Adipose tissue (tissue), 3 donors: ENCODE data around the gene FZD1. TPM values are rescaled to one million over a fixed set of nuclear protein-coding genes. Genes with fewer than 3 reads are reported as not detected.

Source experiments
- H3K27ac ChIP-seq: one replicate; pipeline ENCODE4 v1.5.1; 2013; ENCODE audit warnings: low read depth, low read length
- WGBS, 3 donors: extraction: QIAGEN DNeasy Blood & Tissue Kit; methylation state at CpG; one replicate each; pipeline ENCODE4 v1.1.7; 2013; 5-methylcytosine and 5-hydroxymethylcytosine counted together
- polyA plus RNA-seq, 3 donors: library from polyadenylated mRNA; stranded (reverse); fragments of 200-250 nt; gene quantifications; one replicate each; pipeline ENCODE4 v1.2.3, GENCODE V29; 2013
- donor health status: healthy with polysubstance abuse.
- donor health status: Bipolar disorder and iron deficiency.
- donor health status: healthy.

FZD1 gene
- polyA plus RNA-seq, result 1 to 10 TPM; 2.7 to 5.5 (median 3.3) TPM

DNA sequence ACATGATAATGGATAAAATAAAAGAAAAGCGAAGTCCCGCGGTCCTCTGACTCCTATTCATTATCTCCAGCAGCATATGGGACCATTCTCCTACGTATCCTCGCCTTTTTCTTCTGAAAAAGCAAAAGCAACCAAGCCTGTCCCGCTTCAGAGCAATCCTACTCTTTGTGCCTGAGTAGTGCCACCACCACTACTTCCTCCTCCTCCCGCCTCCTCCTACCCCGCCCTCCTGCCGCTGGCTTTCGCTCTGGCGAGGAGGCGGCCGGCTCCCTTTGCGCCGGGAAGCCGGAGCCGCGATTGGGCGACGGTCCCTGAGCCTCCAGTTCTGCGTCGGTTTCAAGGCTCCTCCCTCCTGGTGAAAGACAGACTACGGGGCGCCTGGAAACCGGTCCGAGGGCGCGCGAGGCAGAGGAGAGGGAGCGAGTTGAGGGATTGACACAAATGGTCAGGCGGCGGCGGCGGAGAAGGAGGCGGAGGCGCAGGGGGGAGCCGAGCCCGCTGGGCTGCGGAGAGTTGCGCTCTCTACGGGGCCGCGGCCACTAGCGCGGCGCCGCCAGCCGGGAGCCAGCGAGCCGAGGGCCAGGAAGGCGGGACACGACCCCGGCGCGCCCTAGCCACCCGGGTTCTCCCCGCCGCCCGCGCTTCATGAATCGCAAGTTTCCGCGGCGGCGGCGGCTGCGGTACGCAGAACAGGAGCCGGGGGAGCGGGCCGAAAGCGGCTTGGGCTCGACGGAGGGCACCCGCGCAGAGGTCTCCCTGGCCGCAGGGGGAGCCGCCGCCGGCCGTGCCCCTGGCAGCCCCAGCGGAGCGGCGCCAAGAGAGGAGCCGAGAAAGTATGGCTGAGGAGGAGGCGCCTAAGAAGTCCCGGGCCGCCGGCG, at the start of gene FZD1:
Gene FZD1 (plus strand): TSS at position 388 of the 878 bp plus-strand sequence. CDS start 448 bp downstream, at position 836.
- 0 to 1% (median 1%) methylated on average over 50 to 90 of the region's 90 CpGs for WGBS, 3 donors
- no peak within 1 kb of the TSS for H3K27ac ChIP-seq

- WGBS, 3 donors, result 74 to 79% (median 75%) methylated on average over 2 of the region's 2 CpGs
- H3K27ac ChIP-seq, result no peak overlapping the region
These were observed 37.8 kb upstream of the FZD1 start for GRCh38 chr7:91226411-91226810.

GRCh38 chr7:91228327-91228726, 35.9 kb upstream of the FZD1 start:
- 84 to 95% (median 93%) methylated on average over 2 of the region's 2 CpGs for WGBS, 3 donors
- no peak overlapping the region for H3K27ac ChIP-seq

- WGBS, 3 donors, result 87 to 95% (median 90%) methylated on average over 2 of the region's 2 CpGs
- H3K27ac ChIP-seq, result no peak overlapping the region
These were observed 35.2 kb upstream of the FZD1 start for GRCh38 chr7:91228927-91229558.

- H3K27ac ChIP-seq, result no peak overlapping the region
- 78 to 85% (median 82%) methylated on average over 2 of the region's 2 CpGs for WGBS, 3 donors
These were observed 34.1 kb upstream of the FZD1 start for GRCh38 chr7:91230100-91230499.

DNA sequence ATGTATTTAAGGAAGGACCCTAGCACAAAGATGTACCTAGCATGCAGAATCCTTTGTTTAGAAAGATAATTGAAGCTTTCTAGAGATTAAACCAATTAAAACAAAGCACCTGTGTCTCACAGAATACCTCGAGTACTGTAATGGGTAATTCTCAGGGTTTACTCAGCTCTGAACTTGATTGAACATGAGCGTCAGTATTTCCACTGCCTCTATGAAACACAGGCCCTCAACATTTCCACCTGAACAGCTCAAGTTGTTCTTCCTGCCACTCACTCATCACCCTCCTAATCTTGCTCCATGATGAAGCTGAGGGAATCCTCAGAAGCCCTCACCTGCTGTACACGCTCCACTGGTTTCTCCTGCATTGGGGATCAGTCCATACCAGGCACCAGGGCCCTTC, 33.7 kb upstream of the FZD1 start:
- H3K27ac ChIP-seq, result no peak overlapping the region
- WGBS, 3 donors, result 71 to 89% (median 81%) methylated on average over 3 of the region's 3 CpGs

DNA sequence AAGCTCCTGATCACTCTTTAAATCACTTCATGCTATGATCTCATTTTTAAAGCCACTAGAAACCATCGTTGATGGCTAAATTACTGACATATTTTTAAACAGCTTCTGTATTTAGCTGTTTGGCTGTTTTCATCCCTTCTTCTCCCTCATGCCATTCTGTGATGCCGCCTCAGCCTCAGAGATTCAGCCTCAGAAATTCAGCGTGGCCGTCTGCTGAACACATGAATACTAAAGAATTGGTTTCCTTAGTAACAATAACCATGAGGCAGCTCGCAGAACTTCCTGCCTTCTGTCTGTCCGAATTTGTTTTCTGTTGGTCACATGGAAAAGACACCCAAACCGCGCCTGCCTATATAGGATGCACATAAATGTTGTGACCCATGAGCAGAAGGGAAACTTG, 31.0 kb upstream of the FZD1 start:
- no peak overlapping the region for H3K27ac ChIP-seq
- WGBS, 3 donors, result 61 to 80% (median 70%) methylated on average over 8 of the region's 8 CpGs

- no peak overlapping the region for H3K27ac ChIP-seq
- WGBS, 3 donors, result 70 to 87% (median 70%) methylated on average over 6 of the region's 6 CpGs
These were observed 28.9 kb upstream of the FZD1 start for GRCh38 chr7:91235211-91235832.

DNA sequence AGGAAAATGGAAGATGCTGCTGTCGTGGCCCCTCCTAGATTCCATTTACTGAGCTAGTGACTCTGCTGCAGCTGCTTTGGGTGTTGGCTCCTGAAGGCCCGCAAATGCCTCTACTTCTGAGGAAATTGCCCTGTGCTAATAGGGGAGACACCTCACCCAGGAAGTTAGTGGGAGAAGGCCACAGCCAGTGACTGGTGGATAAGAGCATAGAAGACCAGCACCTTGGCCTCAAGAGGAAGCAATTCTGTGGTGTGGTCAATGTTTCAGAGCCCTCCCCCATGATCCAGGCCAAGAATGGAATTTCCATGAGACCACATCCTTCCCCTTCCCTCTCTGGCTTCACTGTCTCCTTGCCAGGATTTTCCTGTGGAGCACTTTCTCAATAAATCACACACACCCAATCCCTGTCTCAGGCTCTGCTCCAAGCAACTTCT, 25.0 kb upstream of the FZD1 start:
- no peak overlapping the region for H3K27ac ChIP-seq
- 31 to 71% (median 41%) methylated on average over 2 of the region's 2 CpGs for WGBS, 3 donors

GRCh38 chr7:91239772-91240171, 24.5 kb upstream of the FZD1 start:
- WGBS, 3 donors, result 21 to 92% (median 84%) methylated on average over 1 of the region's 1 CpG
- no peak overlapping the region for H3K27ac ChIP-seq

DNA sequence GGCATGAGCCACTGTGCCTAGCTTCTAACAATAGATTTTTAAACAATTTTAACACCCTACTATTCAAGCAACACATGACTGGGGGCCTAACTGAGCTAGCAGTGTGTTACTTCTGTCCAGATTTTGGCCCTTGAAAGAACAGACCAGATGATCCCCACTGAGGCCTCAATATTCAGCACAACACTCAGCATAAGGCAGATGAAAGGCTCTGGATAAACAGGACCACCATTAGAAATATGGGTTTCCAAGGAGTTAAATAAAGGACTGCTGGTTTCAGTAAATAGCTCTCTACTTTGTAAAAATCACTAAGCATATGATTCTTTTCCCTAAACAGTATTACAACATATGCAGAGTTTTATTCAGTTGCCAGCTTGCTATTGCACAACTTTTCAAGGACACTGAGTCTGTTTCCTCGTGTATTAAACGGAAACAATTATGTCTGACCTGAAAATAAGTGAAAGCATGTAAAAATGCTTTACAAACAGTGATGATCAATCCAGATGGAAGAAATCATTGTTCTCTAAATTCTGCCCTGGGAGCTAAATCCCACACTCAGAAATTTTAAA, 23.8 kb upstream of the FZD1 start:
- no peak overlapping the region for H3K27ac ChIP-seq
- 14 to 19% (median 16%) methylated on average over 2 of the region's 2 CpGs for WGBS, 3 donors

GRCh38 chr7:91242097-91242844, 22.0 kb upstream of the FZD1 start:
- 65 to 71% (median 69%) methylated on average over 8 of the region's 8 CpGs for WGBS, 3 donors
- H3K27ac ChIP-seq, result no peak overlapping the region

GRCh38 chr7:91243591-91244301, 20.5 kb upstream of the FZD1 start:
- 70 to 81% (median 81%) methylated on average over 6 of the region's 6 CpGs for WGBS, 3 donors
- H3K27ac ChIP-seq, result no peak overlapping the region

- H3K27ac ChIP-seq, result no peak overlapping the region
These were observed 16.7 kb upstream of the FZD1 start for GRCh38 chr7:91247500-91247899.

DNA sequence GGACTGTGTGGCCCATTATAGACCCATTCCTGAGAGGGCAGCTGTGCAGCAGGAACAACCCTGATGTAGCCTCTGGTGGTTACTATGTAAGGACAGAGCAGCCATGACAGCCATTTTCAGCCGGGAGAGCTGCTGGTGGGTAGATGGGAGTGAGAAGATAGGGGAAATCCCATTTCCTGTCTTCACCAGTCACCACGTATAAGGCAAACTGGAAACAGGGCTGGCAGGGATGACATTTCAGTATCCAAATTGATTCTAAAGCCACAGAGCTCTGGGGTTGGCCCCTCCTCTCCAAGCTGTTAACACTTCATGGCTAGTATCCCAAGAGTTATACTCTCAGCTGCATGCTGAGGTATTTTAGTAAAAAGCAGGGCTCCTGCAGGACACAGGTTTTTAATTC, 15.2 kb upstream of the FZD1 start:
- WGBS, 3 donors, result 38 to 53% (median 46%) methylated on average over 2 of the region's 2 CpGs
- no peak overlapping the region for H3K27ac ChIP-seq

GRCh38 chr7:91249506-91250233, 14.6 kb upstream of the FZD1 start:
- H3K27ac ChIP-seq, result no peak overlapping the region
- WGBS, 3 donors, result 76 to 80% (median 77%) methylated on average over 4 of the region's 4 CpGs

DNA sequence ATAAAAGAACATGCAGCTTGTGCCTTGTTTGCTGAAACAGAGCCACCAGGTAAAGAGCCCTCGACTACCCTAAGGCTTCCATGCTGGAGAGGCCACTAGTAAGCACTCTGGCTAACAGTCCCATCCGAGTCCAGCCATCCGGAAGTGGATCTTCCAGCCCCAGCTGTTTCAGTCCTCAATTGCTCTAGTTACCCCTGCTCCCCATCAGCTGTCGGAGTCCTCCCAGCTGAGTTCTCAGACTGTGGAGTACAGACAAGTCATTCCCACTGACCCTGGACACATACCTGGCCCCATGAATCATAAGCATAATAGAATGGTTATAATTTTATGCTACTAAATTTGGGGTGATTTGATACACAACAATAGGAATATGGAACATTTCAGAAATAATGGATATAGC, 13.5 kb upstream of the FZD1 start:
- 86 to 89% (median 88%) methylated on average over 4 of the region's 4 CpGs for WGBS, 3 donors
- no peak overlapping the region for H3K27ac ChIP-seq
